GM21515 (cell line): ENCODE data around the gene GPATCH1.
"Not testable (repeated sequence)": the region's sequence is repeated elsewhere in the genome, so short reads cannot be mapped to it uniquely, and the experiment has no call there.

ENCODE experiments used
- ATAC-seq: cut with Tn5 transposase; IDR thresholded peaks from one replicate; pipeline ENCODE4 v1.9.1; 2021; ENCODE audit not compliant: unreplicated experiment

GPATCH1 gene, protein sequence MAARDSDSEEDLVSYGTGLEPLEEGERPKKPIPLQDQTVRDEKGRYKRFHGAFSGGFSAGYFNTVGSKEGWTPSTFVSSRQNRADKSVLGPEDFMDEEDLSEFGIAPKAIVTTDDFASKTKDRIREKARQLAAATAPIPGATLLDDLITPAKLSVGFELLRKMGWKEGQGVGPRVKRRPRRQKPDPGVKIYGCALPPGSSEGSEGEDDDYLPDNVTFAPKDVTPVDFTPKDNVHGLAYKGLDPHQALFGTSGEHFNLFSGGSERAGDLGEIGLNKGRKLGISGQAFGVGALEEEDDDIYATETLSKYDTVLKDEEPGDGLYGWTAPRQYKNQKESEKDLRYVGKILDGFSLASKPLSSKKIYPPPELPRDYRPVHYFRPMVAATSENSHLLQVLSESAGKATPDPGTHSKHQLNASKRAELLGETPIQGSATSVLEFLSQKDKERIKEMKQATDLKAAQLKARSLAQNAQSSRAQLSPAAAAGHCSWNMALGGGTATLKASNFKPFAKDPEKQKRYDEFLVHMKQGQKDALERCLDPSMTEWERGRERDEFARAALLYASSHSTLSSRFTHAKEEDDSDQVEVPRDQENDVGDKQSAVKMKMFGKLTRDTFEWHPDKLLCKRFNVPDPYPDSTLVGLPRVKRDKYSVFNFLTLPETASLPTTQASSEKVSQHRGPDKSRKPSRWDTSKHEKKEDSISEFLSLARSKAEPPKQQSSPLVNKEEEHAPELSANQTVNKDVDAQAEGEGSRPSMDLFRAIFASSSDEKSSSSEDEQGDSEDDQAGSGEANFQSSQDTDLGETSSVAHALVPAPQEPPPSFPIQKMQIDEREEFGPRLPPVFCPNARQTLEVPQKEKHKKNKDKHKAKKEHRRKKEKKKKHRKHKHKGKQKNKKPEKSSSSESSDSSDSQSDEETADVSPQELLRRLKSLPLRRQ

GRCh38 chr19:33080761-33081681 lies at the start of gene GPATCH1:
TSS of gene GPATCH1 (plus strand) at chr19:33081181. CDS start at chr19:33081194, 13 bp downstream.
- peak; percentile 87 for ATAC-seq

DNA sequence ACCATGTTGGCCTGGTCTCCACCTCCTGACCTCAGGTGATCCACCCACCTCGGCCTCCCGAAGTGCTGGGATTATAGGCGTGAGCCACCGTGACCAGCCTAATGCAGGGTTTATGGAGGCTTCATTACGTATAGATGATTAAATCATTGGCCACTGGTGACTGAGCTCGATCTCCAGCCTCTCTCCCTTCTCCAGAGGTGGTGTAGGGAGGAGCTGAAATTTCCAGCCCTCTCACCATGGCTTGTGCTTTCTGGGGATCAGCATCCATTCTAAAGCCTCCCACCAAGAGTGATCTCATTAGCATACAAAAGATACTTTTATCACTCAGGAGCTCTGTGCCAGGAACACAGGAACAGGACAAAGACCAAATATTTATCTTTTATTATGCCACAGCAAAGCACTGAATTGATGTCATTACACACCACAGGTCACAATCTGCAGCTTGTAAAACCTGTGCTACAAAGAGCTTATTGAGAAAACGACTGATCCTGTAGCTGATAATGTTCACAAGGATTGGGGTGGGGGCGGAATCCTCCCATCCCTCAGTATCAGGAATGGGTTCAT lies 48.7 kb upstream of the GPATCH1 start:
- ATAC-seq, result no peak

DNA sequence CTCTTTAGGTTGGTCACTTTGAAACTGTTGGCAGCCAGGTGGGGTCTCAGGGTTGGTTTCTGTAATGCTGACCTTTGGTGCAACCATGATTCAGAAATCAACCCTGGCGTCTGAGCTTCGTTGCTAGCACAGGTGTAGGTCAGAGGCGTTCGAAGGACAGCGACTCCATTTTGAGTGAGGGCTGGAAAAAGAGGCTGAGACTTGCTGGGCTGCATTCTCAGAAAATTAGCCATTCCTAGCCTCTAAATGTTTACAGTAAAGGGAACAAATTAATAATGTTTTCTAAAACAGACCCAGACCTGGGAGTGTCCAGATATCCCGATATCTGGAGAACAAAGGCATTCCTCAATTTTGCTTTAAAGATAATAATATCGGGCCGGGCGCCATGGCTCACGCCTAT lies 45.5 kb upstream of the GPATCH1 start:
- no peak for ATAC-seq

DNA sequence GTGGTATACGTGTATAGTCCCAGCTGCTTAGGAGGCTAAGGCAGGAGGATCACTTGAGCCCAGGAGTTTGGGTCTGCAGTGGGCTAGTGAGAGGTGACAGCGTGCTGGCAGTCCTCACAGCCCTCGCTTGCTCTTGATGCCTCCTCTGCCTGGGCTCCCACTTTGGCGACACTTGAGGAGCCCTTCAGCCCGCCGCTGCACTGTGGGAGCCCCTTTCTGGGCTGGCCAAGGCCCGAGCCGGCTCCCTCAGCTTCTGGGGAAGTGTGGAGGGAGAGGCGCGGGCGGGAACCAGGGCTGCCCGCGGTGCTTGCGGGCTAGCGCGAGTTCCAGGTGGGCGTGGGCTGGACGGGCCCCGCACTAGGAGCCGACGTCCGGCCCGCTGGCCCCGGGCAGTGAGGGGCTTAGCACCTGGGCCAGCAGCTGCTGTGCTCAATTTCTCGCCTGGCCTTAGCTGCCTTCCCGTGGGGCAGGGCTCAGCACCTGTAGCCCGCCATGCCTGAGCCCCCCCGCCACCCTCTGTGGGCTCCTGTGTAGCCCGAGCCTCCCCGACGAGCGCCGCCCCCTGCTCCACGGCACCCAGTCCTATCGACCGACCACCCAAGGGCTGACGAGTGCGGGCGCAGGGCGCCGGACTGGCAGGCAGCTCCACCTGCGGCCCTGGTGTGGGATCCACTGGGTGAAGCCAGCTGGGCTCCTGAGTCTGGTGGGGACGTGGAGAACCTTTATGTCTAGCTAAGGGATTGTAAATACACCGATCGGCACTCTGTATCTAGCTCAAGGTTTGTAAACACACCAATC lies 44.4 kb upstream of the GPATCH1 start:
- not testable (repeated sequence) for ATAC-seq

GRCh38 chr19:33037168-33038025 lies 43.6 kb upstream of the GPATCH1 start:
- not testable (repeated sequence) for ATAC-seq

DNA sequence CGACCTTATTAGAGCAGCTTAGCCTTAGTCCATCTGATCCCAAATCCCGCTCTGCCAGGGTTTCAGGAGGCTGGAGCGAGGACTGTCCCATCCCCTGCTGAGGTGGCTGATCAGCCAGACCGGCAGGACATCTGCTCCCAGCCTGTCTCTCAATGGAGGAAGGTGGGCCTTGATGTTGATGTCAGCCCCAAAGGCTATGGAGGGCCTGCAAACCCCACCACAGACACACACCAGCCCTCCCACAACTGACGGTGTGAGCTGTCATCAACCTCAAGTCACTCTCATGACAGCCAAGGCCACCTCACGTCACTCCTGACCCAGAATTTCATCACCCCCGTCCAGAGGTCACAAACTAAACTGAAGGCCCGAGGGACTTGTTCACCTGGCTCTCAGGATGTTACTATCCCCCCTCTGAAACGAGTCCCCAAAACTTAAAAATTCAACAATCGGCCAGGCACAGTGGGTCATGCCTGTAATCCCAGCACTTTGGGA lies 41.8 kb upstream of the GPATCH1 start:
- no peak for ATAC-seq

DNA sequence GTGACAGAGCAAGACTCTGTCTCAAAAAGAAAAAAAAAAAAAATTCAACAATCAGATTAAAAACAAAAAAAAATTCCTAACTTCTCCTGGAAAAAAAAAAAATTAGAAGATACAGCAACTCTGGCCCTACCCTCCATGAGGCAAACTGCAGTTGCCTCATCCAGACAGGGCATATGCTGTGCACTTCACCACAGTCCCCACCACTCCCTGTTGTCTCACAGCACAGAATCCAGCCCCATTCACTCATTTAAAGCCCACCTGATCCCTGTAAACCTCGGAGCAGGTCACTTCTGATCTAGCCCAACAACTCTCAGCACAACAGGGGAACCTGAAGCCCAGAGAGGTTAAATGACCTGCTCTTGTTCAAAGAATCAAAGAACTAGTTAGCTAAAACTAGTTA lies 41.2 kb upstream of the GPATCH1 start:
- no peak for ATAC-seq

DNA sequence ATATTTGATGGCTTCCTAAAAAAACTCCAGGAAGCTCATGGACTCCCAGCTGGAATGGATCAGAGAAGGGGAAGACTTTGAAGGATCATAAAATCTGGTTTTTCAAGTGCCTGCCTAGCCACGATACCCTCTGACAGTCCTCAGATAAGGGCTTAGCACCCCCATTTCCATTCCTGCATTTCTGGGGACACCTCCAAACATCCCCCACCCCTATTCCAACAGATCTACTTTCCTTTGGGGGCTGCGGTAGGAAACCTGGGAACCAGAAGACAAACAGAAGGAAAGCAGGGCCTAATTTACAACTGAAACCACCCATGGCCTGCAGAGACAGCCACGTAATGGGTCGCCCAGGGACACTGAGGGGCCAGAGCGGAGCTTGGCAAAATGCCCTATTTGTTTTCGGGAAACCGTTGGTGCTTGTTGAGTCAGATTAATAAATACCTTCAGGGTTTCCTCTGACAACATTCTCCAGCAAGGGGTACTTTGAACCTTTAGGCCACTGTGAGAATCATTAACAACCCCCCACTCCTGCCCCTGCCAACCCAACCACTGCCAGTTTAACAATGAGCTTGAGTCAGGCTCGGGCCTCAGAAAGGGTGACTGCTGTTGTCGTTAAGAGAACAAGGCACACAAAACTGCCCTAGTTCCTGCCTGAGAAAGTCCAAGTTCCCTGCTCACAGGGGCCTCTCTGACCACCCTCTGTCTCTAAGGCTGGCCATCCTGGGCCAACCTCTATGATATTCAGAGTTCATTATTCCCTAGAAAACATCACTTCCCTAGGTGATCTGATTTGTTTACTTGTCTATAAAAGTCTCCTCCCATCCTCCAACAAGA lies 39.8 kb upstream of the GPATCH1 start:
- ATAC-seq, result no peak

DNA sequence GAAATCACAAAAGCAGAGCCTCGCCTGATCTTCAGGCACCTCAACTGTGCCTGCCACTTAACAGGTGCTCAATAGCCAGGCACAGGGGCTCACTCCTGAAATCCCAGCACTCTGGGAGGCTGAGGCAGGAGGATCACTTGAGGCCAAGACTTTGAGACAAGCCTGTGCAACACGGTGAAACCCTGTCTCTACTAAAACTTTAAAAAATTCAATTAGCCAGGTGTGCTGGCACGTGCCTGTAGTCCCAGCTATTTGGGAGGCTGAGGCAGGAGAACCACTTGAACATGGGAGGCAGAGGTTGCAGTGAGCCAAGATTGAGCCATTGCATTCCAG lies 39.2 kb upstream of the GPATCH1 start:
- ATAC-seq, result not testable (repeated sequence)

DNA sequence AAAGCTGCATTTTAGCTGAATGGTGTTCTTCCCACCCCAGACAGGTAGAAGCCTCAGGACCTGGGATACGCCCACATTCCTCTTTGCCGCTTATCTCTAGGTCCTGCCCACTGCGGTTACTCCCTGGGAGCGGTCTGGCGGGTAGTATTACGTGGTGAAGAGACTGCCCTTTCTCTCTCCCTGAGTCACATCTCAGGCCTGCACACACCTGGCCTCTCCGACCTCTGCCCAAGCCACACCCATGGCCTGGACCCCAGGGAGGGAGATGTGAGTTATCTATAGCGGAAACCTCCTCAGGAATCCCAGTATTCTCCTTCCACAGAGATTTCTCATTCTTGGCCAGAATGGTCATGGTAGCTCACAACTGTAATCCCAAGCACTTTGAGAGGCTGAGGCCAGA lies 33.6 kb upstream of the GPATCH1 start:
- ATAC-seq, result no peak

GRCh38 chr19:33048806-33049676 lies 31.9 kb upstream of the GPATCH1 start:
- ATAC-seq, result no peak

- no peak for ATAC-seq
These were observed 30.9 kb upstream of the GPATCH1 start for GRCh38 chr19:33050110-33050509.

- ATAC-seq, result no peak
These were observed 28.5 kb upstream of the GPATCH1 start for GRCh38 chr19:33052352-33052972.

- ATAC-seq, result no peak
These were observed 26.4 kb upstream of the GPATCH1 start for GRCh38 chr19:33054623-33055022.

DNA sequence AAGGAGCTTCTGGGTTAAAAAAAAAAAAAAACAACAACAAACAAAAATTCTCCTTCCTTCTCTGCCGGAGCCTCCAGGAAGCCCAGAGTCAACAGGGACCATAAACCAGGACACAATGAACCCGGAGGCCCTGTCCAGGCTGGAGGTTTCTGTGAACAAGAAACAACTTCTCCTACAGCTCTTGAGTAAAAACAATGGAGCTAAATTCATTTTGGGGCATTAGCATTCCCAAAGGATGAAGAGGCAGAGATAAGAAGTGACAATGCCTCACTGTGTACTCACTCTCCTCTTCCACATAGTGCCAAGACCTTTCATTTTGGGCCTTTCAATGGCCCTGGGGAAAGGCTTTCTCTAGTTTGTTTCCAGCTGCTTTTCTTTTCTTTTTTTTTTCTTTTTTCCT lies 25.3 kb upstream of the GPATCH1 start:
- no peak for ATAC-seq

DNA sequence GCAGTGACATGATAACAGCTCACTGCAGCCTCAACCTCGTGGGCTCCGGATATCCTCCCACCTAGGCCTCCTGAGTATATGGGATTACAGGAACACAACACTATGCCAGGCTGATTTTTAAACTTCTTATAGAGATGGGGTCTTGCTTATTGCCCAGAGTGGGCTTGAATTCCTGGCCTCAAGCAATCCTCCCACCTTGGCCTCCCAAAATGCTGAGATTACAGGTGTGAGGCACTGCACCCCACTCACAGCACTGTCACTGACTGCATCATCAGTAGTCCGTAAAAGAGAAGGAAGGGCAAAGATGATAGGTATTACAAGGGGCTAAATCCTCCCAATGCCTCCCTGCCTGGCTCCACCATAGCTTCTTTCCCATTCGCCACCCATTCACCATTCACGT lies 20.4 kb upstream of the GPATCH1 start:
- ATAC-seq, result no peak
